ENCODE results near the gene MAGI1. TPM values are rescaled to one million over a fixed set of nuclear protein-coding genes. Genes with fewer than 3 reads are reported as not detected.
A peak's percentile ranks its signal among the peaks of the same experiment; 100 is the strongest.

MAGI1 gene
- total RNA-seq, 2 donors from 2014 or later: 38.6 to 45.1 TPM

- DNase-seq: no peak
- H3K27me3 ChIP-seq (ENCODE audit: control insufficient read depth, insufficient read depth, low read length, poor library complexity, severe bottlenecking): no peaks in the 10 kb centered on the region
- 91 to 97% methylated on average over 4 of the region's 4 CpGs for whole genome bisulfite sequencing, 2 experiments (ENCODE audit: insufficient coverage in 1 of 2, insufficient read length in 1 of 2)
- H3K9me3 ChIP-seq (ENCODE audit: control insufficient read depth, low read length): no peaks in the 10 kb centered on the region
- peaks cover 17% of the 10 kb centered on the region for H3K4me1 Mint-ChIP-seq
- H3K4me1 ChIP-seq (ENCODE audit: control insufficient read depth, insufficient read depth, low read length): peaks cover 6% of the 10 kb centered on the region
- H3K9ac ChIP-seq (ENCODE audit: extremely low read depth, low read length, poor library complexity, severe bottlenecking): no peak overlapping the region
- H3K4me3 ChIP-seq (ENCODE audit: low read length): no peak overlapping the region
- H3K36me3 ChIP-seq (ENCODE audit: control insufficient read depth, insufficient read depth, low read length): no peaks in the 10 kb centered on the region
- no peaks in the 10 kb centered on the region for H3K27me3 Mint-ChIP-seq (ENCODE audit: insufficient read depth)
- H3K9me3 Mint-ChIP-seq: no peaks in the 10 kb centered on the region
- H3K4me3 Mint-ChIP-seq: no peak overlapping the region
- no peak overlapping the region for H3K27ac Mint-ChIP-seq
- H3K36me3 Mint-ChIP-seq (ENCODE audit: low read depth): peaks cover 7% of the 10 kb centered on the region
- H3K27ac ChIP-seq (ENCODE audit: low read depth, low read length): no peak overlapping the region
- TF ChIP-seq CTCF (conservative IDR thresholded peaks at IDR 0.05): peak; percentile 46
These were observed 64.2 kb downstream of the MAGI1 start for GRCh38 chr3:65974509-65974908.

- H3K9me3 Mint-ChIP-seq: no peaks in the 10 kb centered on the region
- Histone ChIP-seq H3K36me3 (ENCODE audit: control insufficient read depth, insufficient read depth, low read length) (no peaks in the 10 kb centered on the region), H3K9ac (ENCODE audit: extremely low read depth, low read length, poor library complexity, severe bottlenecking) (no peak overlapping the region), H3K4me1 (ENCODE audit: control insufficient read depth, insufficient read depth, low read length) (peaks cover 10% of the 10 kb centered on the region), H3K27ac (ENCODE audit: low read depth, low read length) (no peak overlapping the region), H3K27me3 (ENCODE audit: control insufficient read depth, insufficient read depth, low read length, poor library complexity, severe bottlenecking) (no peaks in the 10 kb centered on the region), H3K4me3 (ENCODE audit: low read length) (no peak overlapping the region), H3K9me3 (ENCODE audit: control insufficient read depth, low read length) (no peaks in the 10 kb centered on the region)
- H3K4me3 Mint-ChIP-seq: no peak overlapping the region
- peak; percentile 55 for TF ChIP-seq CTCF (conservative IDR thresholded peaks at IDR 0.05)
- H3K4me1 Mint-ChIP-seq: peaks cover 12% of the 10 kb centered on the region
- H3K27me3 Mint-ChIP-seq (ENCODE audit: insufficient read depth): no peaks in the 10 kb centered on the region
- WGBS, 2 experiments (ENCODE audit: insufficient coverage in 1 of 2, insufficient read length in 1 of 2): 100% methylated on average over 1 of the region's 1 CpG
- H3K27ac Mint-ChIP-seq: no peak overlapping the region
- DNase-seq: no peak
- peaks cover 7% of the 10 kb centered on the region for H3K36me3 Mint-ChIP-seq (ENCODE audit: low read depth)
These were observed 66.0 kb downstream of the MAGI1 start for GRCh38 chr3:65972765-65973164.

GRCh38 chr3:65971293-65972252 lies 67.1 kb downstream of the MAGI1 start:
- Histone ChIP-seq H3K4me1 (ENCODE audit: control insufficient read depth, insufficient read depth, low read length) (peaks cover 10% of the 10 kb centered on the region), H3K27ac (ENCODE audit: low read depth, low read length) (no peak overlapping the region)
- H3K27ac Mint-ChIP-seq: peak overlapping the region; percentile 37

More at GRCh38 chr3:65971293-65972252, 67.1 kb downstream of the MAGI1 start:
- Mint-ChIP-seq H3K9me3 (no peaks in the 10 kb centered on the region), H3K36me3 (ENCODE audit: low read depth) (peaks cover 7% of the 10 kb centered on the region), H3K4me3 (no peak overlapping the region), H3K27me3 (ENCODE audit: insufficient read depth) (no peaks in the 10 kb centered on the region), H3K4me1 (peaks cover 12% of the 10 kb centered on the region)
- H3K36me3 ChIP-seq (ENCODE audit: control insufficient read depth, insufficient read depth, low read length): no peaks in the 10 kb centered on the region
- H3K9ac ChIP-seq (ENCODE audit: extremely low read depth, low read length, poor library complexity, severe bottlenecking): no peak overlapping the region
- no peak overlapping the region for H3K4me3 ChIP-seq (ENCODE audit: low read length)
- no peaks in the 10 kb centered on the region for H3K27me3 ChIP-seq (ENCODE audit: control insufficient read depth, insufficient read depth, low read length, poor library complexity, severe bottlenecking)
- no peaks in the 10 kb centered on the region for H3K9me3 ChIP-seq (ENCODE audit: control insufficient read depth, low read length)
- 60 to 71% methylated on average over 4 to 7 of the region's 7 CpGs for WGBS, 2 experiments (ENCODE audit: insufficient coverage in 1 of 2, insufficient read length in 1 of 2)
- no peak for TF ChIP-seq CTCF (conservative IDR thresholded peaks at IDR 0.05)
- DNase-seq: peak; percentile 76
